Fibroblast of skin of back (primary cell): ENCODE measurements around the gene NTN1.
"Not testable (repeated sequence)": the region's sequence is repeated elsewhere in the genome, so short reads cannot be mapped to it uniquely, and the experiment has no call there.

Experiments used
- DNase-seq: peaks from one replicate; pipeline ENCODE4 v3.0.0-alpha.2; 2013

The NTN1 gene

DNA sequence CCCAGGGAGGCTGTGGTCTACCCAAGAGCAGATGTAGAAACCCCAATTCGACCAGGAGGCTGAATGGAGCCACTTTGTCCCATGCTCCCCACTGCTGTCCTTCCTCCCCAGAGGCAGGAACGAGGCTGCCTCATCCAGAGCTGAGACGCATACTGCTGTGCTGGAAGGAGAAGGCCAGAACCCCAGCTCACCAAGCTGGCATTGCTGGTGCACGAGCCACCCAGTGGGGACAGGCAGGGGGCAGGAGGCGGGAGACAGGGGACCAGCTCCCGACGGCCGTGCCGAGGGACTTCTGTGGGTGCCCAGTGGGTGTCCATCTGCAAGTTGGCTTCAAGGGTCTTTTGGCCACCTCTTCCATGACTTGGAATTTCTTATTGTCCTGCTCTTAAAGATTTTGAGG, 66.6 kb downstream of the NTN1 start:
- no peak for DNase-seq

- no peak for DNase-seq
Measured at GRCh38 chr17:9090641-9091096, 69.4 kb downstream of the NTN1 start.

DNA sequence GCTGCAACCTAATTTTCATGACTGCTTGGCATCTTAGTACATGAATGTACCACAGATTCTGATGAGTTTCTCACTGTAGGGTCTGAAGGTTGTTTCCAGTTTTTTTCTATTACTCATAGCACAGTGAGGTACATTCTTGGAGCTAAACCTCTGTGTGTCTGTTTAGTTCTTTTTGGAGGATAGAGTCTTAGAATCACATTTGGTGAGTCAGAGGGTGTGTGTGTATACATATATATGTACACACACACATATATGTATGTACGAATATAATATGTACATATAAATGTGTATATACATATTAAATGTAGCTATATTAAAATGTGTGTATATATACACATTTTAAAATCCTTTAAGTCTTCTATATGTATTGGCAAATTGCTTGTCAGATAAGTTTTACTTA, 72.9 kb downstream of the NTN1 start:
- no peak for DNase-seq

DNA sequence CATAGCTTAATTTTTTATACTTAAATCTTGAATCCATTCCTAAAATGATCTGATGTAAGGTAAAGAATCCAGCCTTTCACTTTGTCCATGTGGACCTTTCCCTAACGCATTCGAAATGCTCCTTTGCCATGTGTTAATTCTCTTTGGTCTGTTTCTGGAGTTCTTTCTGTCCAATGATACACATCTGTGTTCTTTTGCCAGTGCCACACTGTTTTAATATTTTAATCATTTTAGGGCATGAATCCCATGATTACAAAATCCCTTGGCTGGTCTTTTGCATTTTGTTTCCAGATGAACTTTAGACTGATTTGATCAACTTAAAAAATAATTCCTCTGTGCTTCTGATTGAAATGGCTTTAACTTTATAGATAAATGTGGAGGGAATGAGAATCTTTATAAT, 74.1 kb downstream of the NTN1 start:
- DNase-seq, result no peak

DNA sequence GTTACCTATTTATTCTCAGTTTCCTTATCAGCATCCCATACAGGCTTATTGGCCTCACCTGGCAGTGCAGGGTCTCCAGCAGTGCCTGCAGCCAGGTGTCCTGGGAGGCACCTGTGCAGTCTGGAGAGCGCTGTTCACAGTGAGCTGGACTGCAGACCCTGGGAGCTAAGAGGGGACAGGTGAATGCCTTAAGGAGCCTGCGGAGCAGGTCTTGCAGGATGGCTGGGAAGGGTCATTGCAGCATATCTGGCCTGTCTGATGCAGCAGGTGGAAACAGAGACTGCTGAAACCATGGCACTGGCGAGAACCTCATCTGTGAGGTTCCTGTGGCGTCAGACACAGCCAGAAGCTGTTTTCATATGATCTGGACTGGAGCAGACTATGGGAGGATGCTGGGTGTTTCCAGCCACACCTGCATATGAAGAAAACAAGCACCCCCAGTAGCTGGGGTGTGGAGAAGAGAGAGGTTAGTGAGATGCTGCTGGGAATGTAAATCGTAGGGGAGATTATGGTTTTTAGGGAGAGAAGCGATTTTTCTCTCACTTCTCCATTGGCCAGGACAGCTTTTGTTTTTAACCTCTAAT, 77.0 kb downstream of the NTN1 start:
- no peak for DNase-seq

DNA sequence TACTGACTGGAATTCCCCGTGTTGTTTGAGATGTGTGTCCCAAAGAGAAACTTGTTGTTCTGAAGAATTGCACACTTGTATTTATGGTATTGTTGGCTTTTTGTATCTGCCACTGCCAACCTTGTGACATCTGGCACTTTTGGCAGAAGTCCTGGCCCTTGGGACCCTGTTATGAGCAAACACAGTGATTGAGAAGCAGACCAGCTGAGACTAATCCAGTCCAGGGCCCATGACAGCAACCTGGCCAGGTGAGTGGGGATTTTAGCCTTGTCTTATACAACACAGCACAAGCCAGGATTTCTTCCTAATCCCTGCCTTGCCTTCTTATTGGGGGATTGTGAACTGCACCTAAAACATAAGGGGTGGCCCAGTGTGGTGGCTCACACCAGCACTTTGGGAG, 80.0 kb downstream of the NTN1 start:
- no peak for DNase-seq

GRCh38 chr17:9103193-9103592, 81.9 kb downstream of the NTN1 start:
- DNase-seq, result not testable (repeated sequence)

DNA sequence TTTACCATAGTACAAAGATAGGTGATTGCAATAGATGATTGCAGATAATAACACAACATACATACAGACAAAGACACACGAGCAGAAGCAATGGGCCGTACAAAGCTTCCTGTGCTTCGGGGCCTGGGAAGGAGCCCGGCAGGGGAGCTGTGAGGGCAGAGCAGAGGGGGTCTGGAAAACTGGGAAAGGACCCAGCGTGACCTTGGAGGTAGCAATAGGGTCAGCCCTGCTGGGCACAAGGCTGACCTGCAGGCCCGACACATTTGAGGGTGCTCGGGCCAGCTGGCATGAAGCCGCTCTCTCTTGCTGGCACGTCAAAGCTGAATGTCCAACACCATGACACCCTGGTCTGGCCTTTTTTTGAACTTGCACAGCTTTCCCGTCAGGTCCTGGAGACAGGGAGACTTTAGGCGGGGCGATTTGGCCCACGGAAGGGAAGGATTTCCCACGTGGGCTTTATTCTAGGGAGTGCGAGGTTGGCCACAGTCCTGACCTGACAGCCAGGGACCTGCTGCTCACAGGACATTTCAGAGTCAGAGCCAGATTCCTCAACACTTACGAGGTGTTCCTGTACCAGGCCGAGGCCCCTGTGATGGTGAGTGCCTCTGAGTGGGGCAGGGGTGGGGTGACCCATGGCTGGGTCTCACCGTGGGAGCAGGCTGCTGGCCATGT, 83.2 kb downstream of the NTN1 start:
- DNase-seq, result no peak

DNA sequence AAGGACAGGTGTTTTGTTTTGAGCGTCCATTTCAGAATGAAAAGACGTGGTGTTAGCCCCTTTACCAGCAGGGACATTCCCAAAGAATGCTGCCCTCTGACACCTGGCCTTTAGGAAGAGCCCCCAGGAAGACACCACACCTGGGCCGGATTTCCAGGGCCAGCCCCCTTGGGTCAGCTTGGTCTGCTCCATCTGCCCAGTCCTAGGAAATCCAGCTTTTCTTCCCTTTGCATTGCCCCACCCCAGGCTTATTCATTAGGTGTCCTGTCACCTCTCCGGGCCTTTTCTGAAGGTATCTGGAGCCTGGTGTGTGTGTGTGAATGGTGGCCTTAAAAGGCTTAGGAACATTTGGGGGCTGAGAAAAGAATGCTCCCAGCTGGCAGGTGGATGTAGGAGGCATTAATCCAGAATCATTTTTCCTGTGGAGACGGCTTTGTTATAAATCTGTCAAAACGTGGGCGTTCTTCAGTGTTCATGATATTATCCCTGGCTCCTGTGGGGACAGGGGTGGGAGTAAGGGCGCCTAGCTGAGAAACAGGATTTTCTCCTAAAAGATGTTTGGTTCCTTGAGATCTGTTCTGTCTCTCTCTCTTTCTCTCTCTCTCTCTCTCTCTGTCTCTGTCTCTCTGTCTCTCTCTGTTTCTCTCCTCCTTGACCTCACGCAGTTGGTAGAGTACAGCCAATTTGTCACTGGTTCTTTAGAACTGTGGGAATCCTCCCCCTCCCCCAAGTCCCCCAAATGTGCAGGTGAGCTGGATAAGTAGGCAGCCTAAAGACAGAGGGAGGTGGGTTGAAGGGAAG, 84.0 kb downstream of the NTN1 start:
- DNase-seq, result no peak

DNA sequence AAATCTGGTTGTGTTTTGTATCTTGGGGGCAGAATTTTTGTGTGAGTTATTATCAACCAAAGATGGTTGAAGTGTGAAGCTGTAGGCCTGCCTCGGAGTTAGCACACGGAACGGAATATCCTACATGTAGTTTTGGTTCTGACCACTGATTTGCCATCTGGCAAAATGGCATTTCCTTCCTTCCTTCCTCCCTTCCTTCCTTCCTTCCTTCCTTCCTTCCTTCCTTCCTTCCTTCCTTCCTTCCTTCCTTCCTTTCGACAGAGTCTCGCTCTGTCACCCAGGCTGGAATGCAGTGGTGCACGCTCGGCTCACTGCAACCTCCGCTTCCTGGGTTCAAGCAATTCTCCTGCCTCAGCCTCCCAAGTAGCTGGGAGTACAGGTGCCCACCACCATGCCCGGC, 85.0 kb downstream of the NTN1 start:
- DNase-seq, result not testable (repeated sequence)

DNA sequence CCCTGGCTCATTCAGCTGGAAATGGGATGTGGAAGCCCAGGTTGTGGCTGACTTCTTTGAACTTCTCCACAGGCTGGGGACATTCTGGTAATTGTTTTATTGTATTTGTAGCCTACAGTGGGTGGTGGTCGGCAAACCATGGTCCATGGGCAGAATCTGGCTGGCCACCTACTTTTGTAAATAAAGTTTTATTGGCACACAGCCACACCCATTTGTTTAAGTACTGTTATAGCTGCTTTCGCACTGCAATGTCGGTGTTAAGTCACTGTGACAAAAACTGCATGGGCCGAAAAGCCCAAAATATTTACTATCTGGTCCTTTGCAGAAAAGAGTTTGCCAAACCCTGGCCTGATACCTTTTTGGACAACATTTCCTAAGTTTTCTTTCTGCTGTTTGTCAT, 86.2 kb downstream of the NTN1 start:
- DNase-seq, result no peak

DNA sequence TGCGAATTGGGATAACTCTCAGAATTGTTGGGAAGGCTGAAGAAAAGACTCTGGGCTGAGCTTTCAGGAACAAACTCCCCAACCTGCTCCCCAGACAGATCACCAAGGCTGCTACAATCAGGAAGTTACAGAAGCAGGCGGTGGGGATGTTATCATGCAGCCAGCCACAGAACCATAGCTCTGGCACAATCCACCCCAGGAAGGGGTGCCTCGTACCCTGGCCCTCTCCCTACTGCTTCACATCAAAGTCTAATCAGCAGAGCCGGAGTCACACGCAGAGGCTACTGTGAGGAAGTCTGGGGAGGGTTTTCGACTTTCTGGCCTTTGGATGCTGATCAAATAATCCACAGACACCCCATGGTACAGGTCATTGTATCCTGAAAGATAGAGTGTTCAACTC, 86.8 kb downstream of the NTN1 start:
- DNase-seq, result no peak

DNA sequence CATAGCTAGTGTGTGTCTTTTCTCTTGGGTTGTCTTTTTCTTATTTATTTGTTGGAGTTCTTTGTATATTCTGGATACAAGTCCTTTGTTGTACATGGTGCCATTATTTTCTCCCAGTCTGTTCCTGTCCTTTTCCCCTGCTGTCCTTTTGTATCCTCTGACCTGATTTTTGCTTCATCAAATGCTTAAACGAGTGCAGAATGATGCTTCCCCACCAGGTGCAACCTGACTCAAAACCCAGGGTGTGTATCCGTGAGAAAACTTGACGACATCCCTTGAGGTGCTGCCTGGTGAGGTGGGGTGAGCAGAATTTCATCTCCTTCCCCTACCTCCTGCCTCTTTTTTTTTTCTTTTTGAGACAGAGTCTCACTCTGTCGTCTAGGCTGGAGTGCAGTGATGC, 88.6 kb downstream of the NTN1 start:
- DNase-seq, result no peak

DNA sequence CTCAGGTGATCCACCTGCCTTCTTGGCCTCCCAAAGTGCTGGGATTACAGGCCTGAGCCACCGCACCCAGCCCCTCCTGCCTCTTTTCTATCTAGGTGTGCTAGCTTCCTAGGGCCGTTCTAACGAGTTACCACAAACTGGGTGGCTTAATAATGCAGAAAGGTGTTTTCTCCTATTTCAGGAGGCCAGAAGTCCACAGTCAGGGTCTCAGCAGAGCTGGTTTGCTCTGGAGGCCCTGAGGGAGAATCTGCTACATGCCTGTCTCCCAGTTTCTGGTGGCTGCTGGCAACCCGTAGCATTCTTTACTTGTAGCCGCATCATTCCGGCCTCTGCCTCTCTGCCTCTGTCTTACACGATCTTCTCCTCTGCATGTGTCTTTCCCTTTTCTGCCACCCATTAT, 89.2 kb downstream of the NTN1 start:
- DNase-seq, result no peak

GRCh38 chr17:9115214-9116191, 94.2 kb downstream of the NTN1 start:
- peak; percentile 80 for DNase-seq

DNA sequence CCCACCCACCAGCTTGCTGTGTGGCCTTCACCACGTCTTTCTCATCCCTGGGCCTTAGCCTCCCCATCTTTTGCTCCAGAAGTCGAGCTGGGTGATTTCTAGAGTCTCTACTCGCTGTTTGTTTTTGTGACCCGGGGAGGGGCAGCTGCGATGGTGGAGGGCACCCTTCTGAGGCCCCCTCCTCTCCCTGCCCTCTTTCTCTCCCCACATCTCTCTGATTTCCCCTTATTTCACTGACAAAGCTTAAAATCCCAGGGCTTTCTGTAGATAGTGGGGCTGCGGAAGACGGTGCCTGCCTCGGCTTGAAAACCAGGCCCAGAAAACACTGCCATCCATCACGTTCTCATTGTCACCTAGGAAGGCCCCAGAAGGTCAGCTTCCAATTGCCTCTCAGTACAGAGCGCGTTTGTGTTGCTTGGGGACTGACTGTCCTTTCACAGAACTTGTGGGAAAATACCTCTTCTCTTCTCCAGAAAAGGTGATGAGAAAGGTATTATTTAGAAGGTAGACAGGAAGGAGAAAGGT, 95.1 kb downstream of the NTN1 start:
- no peak for DNase-seq

GRCh38 chr17:9116861-9117568, 95.7 kb downstream of the NTN1 start:
- DNase-seq, result no peak

GRCh38 chr17:9120471-9120870, 99.2 kb downstream of the NTN1 start:
- DNase-seq, result no peak

GRCh38 chr17:9121186-9121820, 100.0 kb downstream of the NTN1 start:
- no peak for DNase-seq

GRCh38 chr17:9123594-9124553, 102.6 kb downstream of the NTN1 start:
- peak; percentile 24 for DNase-seq
